Mammary epithelial cell (primary cell): Measurements from ENCODE around the gene TNFSF13.

Experiments used
- CTCF ChIP-seq, 2 donors: IDR thresholded peaks in 1 of 2; conservative IDR thresholded peaks in 1 of 2; 2 replicates each; pipeline ENCODE4 v1.5.1; 2011 to 2012; ENCODE audit warnings: inconsistent platforms in 2 of 2, low read length in 2 of 2, mild to moderate bottlenecking in 2 of 2, control low read depth in 1 of 2, low read depth in 1 of 2; ENCODE audit not compliant: insufficient read depth in 1 of 2; ENCODE audit errors: extremely low read depth in 1 of 2
- EZH2 ChIP-seq: IDR thresholded peaks from 2 replicates; pipeline ENCODE4 v1.6.1; 2012; ENCODE audit warnings: low read length, inconsistent platforms, borderline replicate concordance

GRCh38 chr17:7513850-7514419 lies 44.6 kb upstream of the TNFSF13 start:
- TF ChIP-seq EZH2 (no peak), CTCF (conservative IDR thresholded peaks at IDR 0.05 in 1 of 2, IDR thresholded peaks at IDR 0.05 in 1 of 2; ENCODE audit: extremely low read depth in 1 of 2, insufficient read depth in 1 of 2, low read depth in 1 of 2, low read length in 2 of 2) (no peak)
